Measurements from ENCODE around the gene ZBTB48. TPM values are rescaled to one million over a fixed set of nuclear protein-coding genes. Genes with fewer than 3 reads are reported as not detected.

ZBTB48 gene
- total RNA-seq, 1 donor from 2014 or later, result 19.9 TPM

- no peak for TF ChIP-seq CTCF (IDR thresholded peaks at IDR 0.05)
- no peak for DNase-seq (ENCODE audit: low spot score)
These were observed 13.2 kb downstream of the ZBTB48 start for GRCh38 chr1:6592865-6593593.

GRCh38 chr1:6593810-6594209 lies 14.0 kb downstream of the ZBTB48 start:
- DNase-seq (ENCODE audit: low spot score), result no peak
- H3K4me1 Mint-ChIP-seq (ENCODE audit: low read depth), result peaks cover 9% of the 10 kb centered on the region

More at GRCh38 chr1:6592865-6593593, 13.2 kb downstream of the ZBTB48 start:
- Mint-ChIP-seq H3K4me3 (ENCODE audit: unreplicated experiment) (no peak overlapping the region), H3K27ac (ENCODE audit: unreplicated experiment) (no peak overlapping the region), H3K9me3 (ENCODE audit: low read depth) (no peaks in the 10 kb centered on the region), H3K27me3 (ENCODE audit: low read depth) (no peaks in the 10 kb centered on the region), H3K36me3 (ENCODE audit: low read depth) (peaks cover 21% of the 10 kb centered on the region), H3K4me1 (ENCODE audit: low read depth) (peaks cover 8% of the 10 kb centered on the region)

GRCh38 chr1:6594977-6595740 lies 15.4 kb downstream of the ZBTB48 start:
- Mint-ChIP-seq H3K36me3 (ENCODE audit: low read depth) (peaks cover 21% of the 10 kb centered on the region), H3K9me3 (ENCODE audit: low read depth) (no peaks in the 10 kb centered on the region), H3K4me3 (ENCODE audit: unreplicated experiment) (no peak overlapping the region), H3K27ac (ENCODE audit: unreplicated experiment) (no peak overlapping the region), H3K27me3 (ENCODE audit: low read depth) (no peaks in the 10 kb centered on the region), H3K4me1 (ENCODE audit: low read depth) (peaks cover 22% of the 10 kb centered on the region)
- TF ChIP-seq CTCF (IDR thresholded peaks at IDR 0.05), result no peak
- DNase-seq (ENCODE audit: low spot score), result no peak

More at GRCh38 chr1:6593810-6594209, 14.0 kb downstream of the ZBTB48 start:
- Mint-ChIP-seq H3K4me3 (ENCODE audit: unreplicated experiment) (no peak overlapping the region), H3K9me3 (ENCODE audit: low read depth) (no peaks in the 10 kb centered on the region), H3K27ac (ENCODE audit: unreplicated experiment) (no peak overlapping the region), H3K27me3 (ENCODE audit: low read depth) (no peaks in the 10 kb centered on the region), H3K36me3 (ENCODE audit: low read depth) (peaks cover 21% of the 10 kb centered on the region)
- no peak for TF ChIP-seq CTCF (IDR thresholded peaks at IDR 0.05)

- peaks cover 18% of the 10 kb centered on the region for H3K36me3 Mint-ChIP-seq (ENCODE audit: low read depth)
- H3K4me3 Mint-ChIP-seq (ENCODE audit: unreplicated experiment), result no peak overlapping the region
- no peak overlapping the region for H3K27ac Mint-ChIP-seq (ENCODE audit: unreplicated experiment)
- no peak for TF ChIP-seq CTCF (IDR thresholded peaks at IDR 0.05)
- peaks cover 27% of the 10 kb centered on the region for H3K4me1 Mint-ChIP-seq (ENCODE audit: low read depth)
- no peaks in the 10 kb centered on the region for H3K27me3 Mint-ChIP-seq (ENCODE audit: low read depth)
- DNase-seq (ENCODE audit: low spot score), result no peak
- no peaks in the 10 kb centered on the region for H3K9me3 Mint-ChIP-seq (ENCODE audit: low read depth)
These were observed 16.6 kb downstream of the ZBTB48 start for GRCh38 chr1:6596351-6596750.

- TF ChIP-seq CTCF (IDR thresholded peaks at IDR 0.05), result no peak
- Mint-ChIP-seq H3K36me3 (ENCODE audit: low read depth) (peaks cover 18% of the 10 kb centered on the region), H3K27me3 (ENCODE audit: low read depth) (no peaks in the 10 kb centered on the region), H3K4me1 (ENCODE audit: low read depth) (peaks cover 27% of the 10 kb centered on the region), H3K4me3 (ENCODE audit: unreplicated experiment) (no peak overlapping the region), H3K27ac (ENCODE audit: unreplicated experiment) (no peak overlapping the region), H3K9me3 (ENCODE audit: low read depth) (no peaks in the 10 kb centered on the region)
- DNase-seq (ENCODE audit: low spot score), result no peak
These were observed 17.3 kb downstream of the ZBTB48 start for GRCh38 chr1:6596886-6597776.
